Peyer's patch (tissue), 4 donors: ENCODE measurements around the gene PRMT7. TPM values are rescaled to one million over a fixed set of nuclear protein-coding genes. Genes with fewer than 3 reads are reported as not detected.

Experiments used
- DNase-seq, 3 donors: peaks; one replicate each; pipeline ENCODE4 v3.0.0-alpha.2; 2017 to 2019
- H3K27ac ChIP-seq, 4 donors: fragments of 200-600 bp; sonication (generic); one replicate each; pipeline ENCODE4 v1.5.1; 2016 to 2019
- H3K27me3 ChIP-seq, 2 donors: fragments of 200-600 bp; sonication (generic); one replicate each; pipeline ENCODE4 v1.5.1; 2019
- H3K36me3 ChIP-seq, 3 donors: fragments of 200-600 bp; sonication (generic); one replicate each; pipeline ENCODE4 v1.5.1; 2016 to 2019
- H3K4me1 ChIP-seq, 4 donors: fragments of 200-600 bp; sonication (generic); one replicate each; pipeline ENCODE4 v1.5.1; 2016 to 2019
- H3K4me3 ChIP-seq, 4 donors: fragments of 200-600 bp; sonication (generic); 1 replicate in 3 of 4; 2 replicates in 1 of 4; pipeline ENCODE4 v1.5.1; 2016 to 2019; ENCODE audit warnings: mild to moderate bottlenecking in 1 of 4
- H3K9me3 ChIP-seq, 4 donors: fragments of 200-600 bp; sonication (generic); one replicate each; pipeline ENCODE4 v1.5.1; 2016 to 2019; ENCODE audit warnings: mild to moderate bottlenecking in 1 of 4
- POLR2A ChIP-seq, 2 donors: fragments of 450-650 bp; IDR thresholded peaks; one replicate each; pipeline ENCODE4 v1.5.1; 2017; ENCODE audit warnings: antibody characterized with exemption in 2 of 2, mild to moderate bottlenecking in 2 of 2, moderate library complexity in 2 of 2
- small RNA-seq, 2 donors: library from RNA; depleted of rRNA; stranded (forward); fragments of <200 nt; gene quantifications; one replicate each; pipeline ENCODE3, GENCODE V24; 2016
- total RNA-seq, 4 donors: library from RNA; depleted of rRNA; stranded (reverse); fragments of >200 nt; gene quantifications; one replicate each; pipeline ENCODE4 v1.1.0, GENCODE V29; 2016
- TF ChIP-seq, protein P1 (sequence below), 6 experiments: fragments of 450-650 bp in 4 of 6; fragments of 200-600 bp in 2 of 6; sonication (generic) in 1 of 6; IDR thresholded peaks; one replicate each; pipeline ENCODE4 v1.5.1; 2017 to 2019; ENCODE audit warnings: antibody characterized with exemption in 6 of 6, mild to moderate bottlenecking in 3 of 6, moderate library complexity in 1 of 6

The PRMT7 gene
- total RNA-seq, 4 donors from 2014 or later = 36.6 to 145 (median 65.0) TPM

DNA sequence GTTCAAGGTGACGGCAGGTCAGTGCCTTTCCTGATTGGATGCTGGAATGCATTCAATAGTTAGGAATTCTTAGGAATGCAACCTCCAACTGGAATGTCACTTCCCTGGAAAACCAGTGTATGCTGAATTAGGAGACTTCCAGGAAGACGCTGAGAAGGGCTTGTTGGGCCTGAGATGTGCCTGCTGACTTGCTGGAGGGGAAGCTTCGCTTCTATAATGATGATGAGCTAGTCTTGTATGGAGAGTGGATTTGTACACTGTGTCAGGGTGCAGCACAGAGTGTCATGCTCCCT lies 91.9 kb downstream of the PRMT7 start:
- Histone ChIP-seq H3K4me3 (no peak overlapping the region), H3K27ac (no peak overlapping the region), H3K27me3 (no peaks in the 10 kb centered on the region), H3K9me3 (no peaks in the 10 kb centered on the region), H3K36me3 (no peaks in the 10 kb centered on the region), H3K4me1 (no peaks in the 10 kb centered on the region)
- no peak for DNase-seq
- TF ChIP-seq POLR2A (IDR thresholded peaks at IDR 0.05) = no peak
- TF ChIP-seq, protein P1, sequence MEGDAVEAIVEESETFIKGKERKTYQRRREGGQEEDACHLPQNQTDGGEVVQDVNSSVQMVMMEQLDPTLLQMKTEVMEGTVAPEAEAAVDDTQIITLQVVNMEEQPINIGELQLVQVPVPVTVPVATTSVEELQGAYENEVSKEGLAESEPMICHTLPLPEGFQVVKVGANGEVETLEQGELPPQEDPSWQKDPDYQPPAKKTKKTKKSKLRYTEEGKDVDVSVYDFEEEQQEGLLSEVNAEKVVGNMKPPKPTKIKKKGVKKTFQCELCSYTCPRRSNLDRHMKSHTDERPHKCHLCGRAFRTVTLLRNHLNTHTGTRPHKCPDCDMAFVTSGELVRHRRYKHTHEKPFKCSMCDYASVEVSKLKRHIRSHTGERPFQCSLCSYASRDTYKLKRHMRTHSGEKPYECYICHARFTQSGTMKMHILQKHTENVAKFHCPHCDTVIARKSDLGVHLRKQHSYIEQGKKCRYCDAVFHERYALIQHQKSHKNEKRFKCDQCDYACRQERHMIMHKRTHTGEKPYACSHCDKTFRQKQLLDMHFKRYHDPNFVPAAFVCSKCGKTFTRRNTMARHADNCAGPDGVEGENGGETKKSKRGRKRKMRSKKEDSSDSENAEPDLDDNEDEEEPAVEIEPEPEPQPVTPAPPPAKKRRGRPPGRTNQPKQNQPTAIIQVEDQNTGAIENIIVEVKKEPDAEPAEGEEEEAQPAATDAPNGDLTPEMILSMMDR (IDR thresholded peaks at IDR 0.05) = no peak

DNA sequence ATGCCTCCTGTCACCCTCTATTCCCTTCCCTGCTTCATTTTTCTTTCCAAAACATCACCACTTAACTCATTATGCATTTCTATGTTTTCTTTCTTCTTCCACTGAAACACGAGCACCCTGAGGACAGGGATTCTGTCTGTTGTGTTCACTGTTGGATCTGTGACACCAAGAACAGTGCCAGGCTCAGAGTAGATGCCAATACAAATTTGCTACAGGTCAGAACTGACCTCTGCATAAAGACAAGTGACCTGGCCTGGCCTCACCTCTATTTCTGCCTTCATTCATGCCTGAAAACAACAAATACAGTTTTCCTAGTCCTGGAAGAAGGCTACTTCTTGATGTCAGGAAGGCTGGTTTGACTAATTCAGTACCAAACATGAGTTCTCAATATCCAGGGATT lies 92.4 kb downstream of the PRMT7 start:
- TF ChIP-seq, protein P1 (IDR thresholded peaks at IDR 0.05) = no peak
- TF ChIP-seq POLR2A (IDR thresholded peaks at IDR 0.05) = no peak
- DNase-seq = no peak
- no peak overlapping the region for H3K27ac ChIP-seq

DNA sequence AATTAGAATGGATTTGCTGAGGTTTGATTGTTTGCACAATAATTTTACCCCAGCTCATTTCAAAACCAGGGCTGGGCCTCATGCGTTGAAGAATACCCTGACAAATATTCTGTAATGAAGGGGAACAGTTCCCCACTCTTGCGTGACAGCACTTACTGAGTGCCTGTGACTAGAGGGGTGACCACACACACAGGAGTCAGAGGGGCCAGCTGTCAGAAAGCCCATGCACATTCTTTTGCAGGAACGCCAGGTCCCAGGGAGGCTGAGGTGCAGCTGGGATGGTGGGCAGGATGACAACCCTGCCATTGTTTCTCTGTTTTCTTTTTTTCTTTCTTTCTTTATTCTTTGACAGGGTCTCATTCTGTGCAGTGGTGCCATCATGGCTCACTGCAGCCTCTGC lies 92.9 kb downstream of the PRMT7 start:
- no peak overlapping the region for H3K4me3 ChIP-seq
- H3K27me3 ChIP-seq = no peaks in the 10 kb centered on the region
- no peak for DNase-seq
- no peaks in the 10 kb centered on the region for H3K9me3 ChIP-seq
- H3K36me3 ChIP-seq = no peaks in the 10 kb centered on the region
- no peak overlapping the region for H3K27ac ChIP-seq
- TF ChIP-seq POLR2A (IDR thresholded peaks at IDR 0.05) = no peak
- TF ChIP-seq, protein P1 (IDR thresholded peaks at IDR 0.05) = no peak
- H3K4me1 ChIP-seq = no peaks in the 10 kb centered on the region

More for the DNA sequence above, 92.4 kb downstream of the PRMT7 start:
- Histone ChIP-seq H3K4me1 (no peaks in the 10 kb centered on the region), H3K9me3 (no peaks in the 10 kb centered on the region), H3K36me3 (no peaks in the 10 kb centered on the region), H3K4me3 (no peak overlapping the region), H3K27me3 (no peaks in the 10 kb centered on the region)

DNA sequence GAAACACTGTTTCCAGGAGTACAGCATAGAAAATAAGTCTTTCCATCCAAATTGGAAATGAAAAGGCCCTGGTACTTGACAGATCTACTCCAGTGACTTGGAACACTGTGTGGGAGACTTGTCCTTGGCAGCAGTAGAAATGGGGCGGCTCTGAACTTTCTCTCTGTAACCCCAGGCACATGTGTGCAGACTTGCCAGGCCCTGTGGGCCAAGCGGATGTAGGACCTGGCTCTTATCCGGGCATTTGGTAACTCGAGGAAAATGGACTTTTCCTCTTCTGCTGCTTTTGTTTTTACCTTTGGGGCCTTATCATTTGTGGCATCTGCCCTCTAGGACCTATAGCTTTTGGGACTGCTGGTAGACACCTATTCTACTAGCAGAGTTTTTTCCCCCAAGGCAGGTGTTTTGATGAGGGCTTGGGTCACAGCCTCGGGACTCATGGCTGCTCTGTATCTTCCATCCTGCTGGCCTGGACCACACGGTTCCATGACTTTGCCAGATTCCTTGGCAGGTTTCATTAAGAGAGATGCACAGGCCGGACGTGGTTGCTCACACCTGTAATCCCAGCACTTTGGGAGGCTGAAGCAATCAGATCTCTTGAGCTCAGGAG lies 94.0 kb downstream of the PRMT7 start:
- H3K4me3 ChIP-seq = no peak overlapping the region
- H3K9me3 ChIP-seq = no peaks in the 10 kb centered on the region
- no peak overlapping the region for H3K27ac ChIP-seq
- TF ChIP-seq POLR2A (IDR thresholded peaks at IDR 0.05) = no peak
- TF ChIP-seq, protein P1 (IDR thresholded peaks at IDR 0.05) = no peak
- H3K4me1 ChIP-seq = no peaks in the 10 kb centered on the region
- no peak for DNase-seq
- no peaks in the 10 kb centered on the region for H3K27me3 ChIP-seq
- H3K36me3 ChIP-seq = no peaks in the 10 kb centered on the region

DNA sequence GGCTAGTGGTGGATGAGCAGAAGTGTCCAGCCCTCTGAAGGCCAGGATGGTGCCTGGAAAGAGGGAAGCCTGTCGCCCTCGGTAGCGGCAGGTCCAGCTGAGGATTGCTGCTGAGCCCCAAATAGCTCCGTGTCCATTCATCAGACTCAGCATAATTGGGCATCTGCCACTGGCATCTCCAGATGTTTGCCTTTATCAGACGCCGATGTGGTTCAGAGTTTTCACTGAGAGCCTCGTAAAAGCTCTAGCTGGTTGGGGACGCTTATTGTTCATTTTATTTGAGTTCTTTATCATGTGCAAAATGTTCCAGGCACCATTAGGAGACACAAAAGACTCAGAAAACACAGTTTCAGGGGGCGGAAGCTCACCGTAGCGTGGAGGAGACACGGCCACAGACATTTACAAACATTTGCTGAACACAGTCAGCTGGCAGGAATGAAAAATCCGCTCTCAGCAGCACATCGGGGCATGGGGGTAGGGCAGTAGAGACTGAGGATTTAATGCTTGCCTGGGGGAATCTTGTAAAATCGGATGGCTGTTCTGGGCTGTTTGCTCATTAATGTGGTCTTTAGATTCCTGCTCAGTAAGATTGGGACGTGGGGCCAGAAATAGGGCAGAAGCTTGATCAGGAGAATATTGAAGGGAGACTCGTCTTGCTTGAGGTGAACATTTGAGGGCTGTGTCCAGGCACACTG lies 95.8 kb downstream of the PRMT7 start:
- H3K9me3 ChIP-seq = no peaks in the 10 kb centered on the region
- H3K4me3 ChIP-seq = no peak overlapping the region
- no peak overlapping the region for H3K27ac ChIP-seq
- no peak for DNase-seq
- H3K4me1 ChIP-seq = no peaks in the 10 kb centered on the region
- TF ChIP-seq POLR2A (IDR thresholded peaks at IDR 0.05) = no peak
- TF ChIP-seq, protein P1 (IDR thresholded peaks at IDR 0.05) = no peak
- no peaks in the 10 kb centered on the region for H3K27me3 ChIP-seq
- H3K36me3 ChIP-seq = no peaks in the 10 kb centered on the region

Small RNA genes within 50 kb of the gene (small RNA-seq; reads per million reads assigned to genes)
- 0 reads per million in 2 donors for gene RNU4-30P
- 0 reads per million in 2 donors for gene RNU6-1262P

Other genes with a start within 250 kb of the PRMT7 start
- 10 to 100 TPM; 40.5 to 72.0 (median 61.0) TPM for gene NFATC3, start 225.6 kb upstream of the PRMT7 start, total RNA-seq
- 10 to 100 TPM; 15.7 to 67.4 (median 40.9) TPM for gene ESRP2, start 74.9 kb upstream of the PRMT7 start, total RNA-seq
- gene PLA2G15, start 65.6 kb upstream of the PRMT7 start, total RNA-seq = 10 to 100 TPM in 3 of 4 donors, 1 to 10 TPM in 1; 8.3 to 27.5 (median 17.6) TPM
- gene SLC7A6, start 46.5 kb upstream of the PRMT7 start, total RNA-seq = 10 to 100 TPM; 19.9 to 83.3 (median 46.4) TPM
- gene SLC7A6OS, start 73 bp upstream of the PRMT7 start, total RNA-seq = 10 to 100 TPM; 11.4 to 26.0 (median 18.3) TPM
- 100 to 1,000 TPM in 3 of 4 donors, 10 to 100 TPM in 1; 19.0 to 353 (median 206) TPM for gene SMPD3, start 137.5 kb downstream of the PRMT7 start, total RNA-seq
- 10 to 100 TPM in 2 of 4 donors, 1 to 10 TPM in 2; 5.4 to 30.5 (median 10.6) TPM for gene ZFP90, start 228.3 kb downstream of the PRMT7 start, total RNA-seq